22Rv1 (cell line): ENCODE data around the gene GSTCD.

Experiments
- H3K27ac ChIP-seq: fragments of 450-650 bp; 2 replicates; pipeline ENCODE4 v1.5.1; 2017
- ZFX ChIP-seq: fragments of 450-650 bp; IDR thresholded peaks from 2 replicates; pipeline ENCODE4 v1.6.1; 2017; ENCODE audit warnings: antibody characterized with exemption, borderline replicate concordance
- TF ChIP-seq, protein P1 (sequence below): fragments of 450-650 bp; IDR thresholded peaks from 2 replicates; pipeline ENCODE4 v1.5.1; 2017; ENCODE audit warnings: mild to moderate bottlenecking

GSTCD gene

DNA sequence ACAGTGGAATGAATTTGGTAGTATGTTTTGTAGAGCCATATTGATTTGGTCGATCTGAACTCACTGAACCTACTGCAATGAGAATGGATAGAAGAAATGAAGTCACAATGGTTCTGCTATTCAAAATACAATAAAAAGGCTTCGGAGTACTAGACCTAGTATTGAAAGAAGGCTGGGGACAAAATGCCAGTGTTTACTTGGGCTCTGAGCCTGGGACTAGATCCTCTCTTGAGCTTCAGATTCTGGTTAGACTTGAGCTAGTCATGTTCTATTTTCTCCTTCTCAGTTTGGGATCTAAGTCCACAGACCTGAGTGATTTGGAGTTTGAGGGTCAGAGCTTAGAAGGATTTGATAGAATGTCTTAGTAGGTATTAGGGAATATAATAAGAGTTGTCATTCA lies 10.0 kb upstream of the GSTCD start:
- TF ChIP-seq, protein P1, sequence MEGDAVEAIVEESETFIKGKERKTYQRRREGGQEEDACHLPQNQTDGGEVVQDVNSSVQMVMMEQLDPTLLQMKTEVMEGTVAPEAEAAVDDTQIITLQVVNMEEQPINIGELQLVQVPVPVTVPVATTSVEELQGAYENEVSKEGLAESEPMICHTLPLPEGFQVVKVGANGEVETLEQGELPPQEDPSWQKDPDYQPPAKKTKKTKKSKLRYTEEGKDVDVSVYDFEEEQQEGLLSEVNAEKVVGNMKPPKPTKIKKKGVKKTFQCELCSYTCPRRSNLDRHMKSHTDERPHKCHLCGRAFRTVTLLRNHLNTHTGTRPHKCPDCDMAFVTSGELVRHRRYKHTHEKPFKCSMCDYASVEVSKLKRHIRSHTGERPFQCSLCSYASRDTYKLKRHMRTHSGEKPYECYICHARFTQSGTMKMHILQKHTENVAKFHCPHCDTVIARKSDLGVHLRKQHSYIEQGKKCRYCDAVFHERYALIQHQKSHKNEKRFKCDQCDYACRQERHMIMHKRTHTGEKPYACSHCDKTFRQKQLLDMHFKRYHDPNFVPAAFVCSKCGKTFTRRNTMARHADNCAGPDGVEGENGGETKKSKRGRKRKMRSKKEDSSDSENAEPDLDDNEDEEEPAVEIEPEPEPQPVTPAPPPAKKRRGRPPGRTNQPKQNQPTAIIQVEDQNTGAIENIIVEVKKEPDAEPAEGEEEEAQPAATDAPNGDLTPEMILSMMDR, result no peak
- TF ChIP-seq ZFX, result no peak
- H3K27ac ChIP-seq, result no peak overlapping the region

DNA sequence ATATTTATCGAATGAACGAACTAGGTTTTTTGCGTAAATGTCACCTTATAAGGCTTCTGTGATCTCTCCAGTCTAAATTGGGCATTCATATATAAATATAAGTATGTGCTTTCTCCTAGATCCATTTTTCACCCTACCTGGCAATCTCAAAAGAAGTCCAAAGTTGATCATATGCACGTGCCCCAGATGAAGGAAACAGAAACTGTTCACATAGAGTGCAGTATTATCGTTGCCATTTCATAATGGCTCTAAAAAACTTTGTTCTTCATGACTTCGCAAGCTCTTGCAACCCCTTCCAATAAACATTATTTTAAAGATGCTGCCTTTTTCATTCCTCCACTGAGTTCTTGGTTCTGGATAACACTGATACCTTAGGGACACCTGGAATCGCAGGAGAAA lies 803 bp upstream of the GSTCD start:
- H3K27ac ChIP-seq, result peak overlapping the region; percentile 91
- TF ChIP-seq ZFX, result no peak
- TF ChIP-seq, protein P1, result no peak

DNA sequence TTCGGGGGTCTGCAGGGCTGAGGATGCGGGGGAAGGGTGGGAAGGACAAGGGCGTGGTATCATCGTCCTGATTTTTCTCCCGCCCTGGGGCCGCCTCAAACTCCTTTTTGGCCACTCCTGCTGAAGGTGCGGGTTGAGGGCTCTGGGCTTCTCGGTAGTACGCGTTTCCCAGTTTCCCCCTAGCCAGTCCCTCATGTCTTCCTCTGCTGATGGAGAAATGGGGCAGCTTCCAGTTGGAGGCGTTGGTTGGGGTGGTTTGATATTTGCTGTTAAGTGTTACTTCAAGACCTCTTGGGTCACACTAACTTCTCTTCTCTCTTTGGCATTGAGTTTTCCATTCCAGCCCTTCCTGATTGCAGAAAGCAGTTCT lies 482 bp downstream of the GSTCD start:
- H3K27ac ChIP-seq, result peak overlapping the region; percentile 91

DNA sequence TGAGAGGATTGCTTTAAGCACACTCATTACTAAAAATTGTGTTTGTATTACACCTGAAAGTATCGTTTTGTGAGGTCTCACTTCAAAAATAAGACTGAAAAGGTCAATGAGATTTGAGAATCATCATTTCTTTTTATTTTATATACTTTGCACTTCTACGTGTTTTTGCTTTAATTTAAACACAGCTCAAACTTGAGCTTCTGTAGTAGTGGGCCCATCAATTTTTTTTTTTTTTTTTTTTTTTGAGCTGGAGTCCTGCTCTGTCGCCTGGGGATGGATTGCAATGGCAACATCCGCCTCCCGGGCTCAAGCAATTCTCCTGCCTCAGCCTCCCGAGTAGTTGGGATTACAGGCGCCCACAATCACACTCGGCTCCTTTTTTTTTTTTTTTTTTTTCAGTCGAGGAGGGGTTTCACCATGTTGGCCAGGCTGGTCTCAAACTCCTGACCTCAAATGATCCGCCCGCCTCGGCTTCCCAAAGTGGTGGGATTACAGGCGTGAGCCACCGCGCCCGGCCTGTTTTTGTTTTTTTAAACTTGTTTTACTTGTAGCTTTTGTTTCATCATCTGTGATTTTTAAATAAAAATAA lies 1.5 kb downstream of the GSTCD start:
- peak overlapping the region; percentile 91 for H3K27ac ChIP-seq
- TF ChIP-seq, protein P1, result no peak
- no peak for TF ChIP-seq ZFX

More for the DNA sequence above, 482 bp downstream of the GSTCD start:
- TF ChIP-seq, protein P1, result no peak
- TF ChIP-seq ZFX, result no peak

DNA sequence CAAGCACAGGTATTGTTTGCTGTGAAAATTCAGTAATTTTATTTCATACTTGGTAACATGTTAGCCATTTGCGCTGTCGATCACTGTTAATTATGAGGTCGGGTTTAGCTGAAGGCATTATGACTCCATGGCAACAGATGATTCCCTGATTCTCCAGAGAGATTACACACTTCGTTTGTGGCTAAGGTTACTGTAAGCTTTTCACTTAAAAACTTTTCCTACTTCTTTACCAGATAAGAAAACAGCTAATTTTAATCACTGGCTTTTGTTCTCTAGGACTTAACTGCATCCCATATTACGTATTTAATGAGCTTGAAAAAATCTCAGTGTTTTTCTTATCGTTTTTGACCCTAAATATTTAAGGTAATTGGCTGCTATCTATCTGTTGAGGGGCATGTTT lies 2.1 kb downstream of the GSTCD start:
- no peak overlapping the region for H3K27ac ChIP-seq
- no peak for TF ChIP-seq ZFX
- TF ChIP-seq, protein P1, result no peak

DNA sequence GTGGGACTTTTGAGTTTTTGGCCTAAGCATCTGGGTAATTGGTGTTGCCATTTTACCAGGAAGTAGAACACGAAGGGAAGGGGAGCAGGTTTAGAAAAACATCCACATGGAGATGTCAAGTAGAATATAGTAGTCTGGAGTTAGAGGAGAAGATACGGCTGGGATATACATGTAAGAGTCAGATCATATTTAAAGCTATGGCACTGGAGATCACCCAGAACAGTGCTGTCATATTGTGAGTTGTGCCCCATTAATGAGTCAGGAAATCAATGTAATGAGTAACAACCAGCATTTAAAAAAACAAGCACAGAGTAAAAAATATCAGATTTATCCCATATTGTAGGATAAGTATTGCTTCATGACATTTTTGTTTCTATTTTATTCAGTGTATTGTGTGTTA lies 4.2 kb downstream of the GSTCD start:
- TF ChIP-seq, protein P1, result no peak
- TF ChIP-seq ZFX, result no peak
- H3K27ac ChIP-seq, result no peak overlapping the region

DNA sequence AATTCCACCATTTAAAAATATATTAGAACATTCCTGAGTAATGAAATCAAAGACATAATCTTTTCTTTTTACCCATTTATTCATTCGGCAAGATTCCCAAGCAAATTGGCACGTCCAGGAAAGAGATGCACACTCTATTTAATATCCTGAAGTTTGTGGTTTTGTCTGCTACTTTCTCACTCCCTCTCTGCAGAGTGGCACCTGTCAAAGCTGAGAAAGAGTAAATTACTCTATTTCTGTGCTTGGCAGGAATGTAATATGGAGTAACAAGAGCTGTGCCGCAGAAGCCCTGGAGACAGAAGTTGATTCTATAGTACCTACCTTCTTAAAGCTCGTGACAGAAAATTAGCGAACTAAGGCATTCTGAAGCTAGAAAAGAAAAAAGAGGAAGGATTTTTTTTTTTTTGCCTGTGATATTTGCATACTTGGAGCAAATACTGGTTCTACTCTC lies 5.5 kb downstream of the GSTCD start:
- TF ChIP-seq ZFX, result no peak
- TF ChIP-seq, protein P1, result no peak
- H3K27ac ChIP-seq, result peak overlapping the region; percentile 48
